ENCODE data around the gene RNASE4. TPM values are rescaled to one million over a fixed set of nuclear protein-coding genes. Genes with fewer than 3 reads are reported as not detected.
"Not testable (repeated sequence)": the region's sequence is repeated elsewhere in the genome, so short reads cannot be mapped to it uniquely, and the experiment has no call there.

The RNASE4 gene
- total RNA-seq, 1 donor: 18.1 TPM

- TF ChIP-seq, protein P1, sequence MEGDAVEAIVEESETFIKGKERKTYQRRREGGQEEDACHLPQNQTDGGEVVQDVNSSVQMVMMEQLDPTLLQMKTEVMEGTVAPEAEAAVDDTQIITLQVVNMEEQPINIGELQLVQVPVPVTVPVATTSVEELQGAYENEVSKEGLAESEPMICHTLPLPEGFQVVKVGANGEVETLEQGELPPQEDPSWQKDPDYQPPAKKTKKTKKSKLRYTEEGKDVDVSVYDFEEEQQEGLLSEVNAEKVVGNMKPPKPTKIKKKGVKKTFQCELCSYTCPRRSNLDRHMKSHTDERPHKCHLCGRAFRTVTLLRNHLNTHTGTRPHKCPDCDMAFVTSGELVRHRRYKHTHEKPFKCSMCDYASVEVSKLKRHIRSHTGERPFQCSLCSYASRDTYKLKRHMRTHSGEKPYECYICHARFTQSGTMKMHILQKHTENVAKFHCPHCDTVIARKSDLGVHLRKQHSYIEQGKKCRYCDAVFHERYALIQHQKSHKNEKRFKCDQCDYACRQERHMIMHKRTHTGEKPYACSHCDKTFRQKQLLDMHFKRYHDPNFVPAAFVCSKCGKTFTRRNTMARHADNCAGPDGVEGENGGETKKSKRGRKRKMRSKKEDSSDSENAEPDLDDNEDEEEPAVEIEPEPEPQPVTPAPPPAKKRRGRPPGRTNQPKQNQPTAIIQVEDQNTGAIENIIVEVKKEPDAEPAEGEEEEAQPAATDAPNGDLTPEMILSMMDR (IDR thresholded peaks at IDR 0.05; ENCODE audit: extremely low read depth, low read depth, low read length): no peak
- no peaks in the 10 kb centered on the region for H3K36me3 ChIP-seq (ENCODE audit: insufficient read depth, low read length)
- no peak overlapping the region for H3K27ac ChIP-seq (ENCODE audit: low read depth, low read length)
- H3K9me3 ChIP-seq (ENCODE audit: low read depth, low read length): no peaks in the 10 kb centered on the region
- H3K4me2 ChIP-seq (ENCODE audit: insufficient read depth, low read length): no peak overlapping the region
- H2AFZ ChIP-seq (ENCODE audit: low read length): no peak overlapping the region
- no peaks in the 10 kb centered on the region for H3K79me2 ChIP-seq (ENCODE audit: insufficient read depth, low read length)
- no peaks in the 10 kb centered on the region for H3K4me1 ChIP-seq (ENCODE audit: insufficient read depth, low read length)
- no peak for DNase-seq (ENCODE audit: insufficient read length, low spot score, missing footprints)
- no peak overlapping the region for H3K4me3 ChIP-seq (ENCODE audit: insufficient read depth, low read length)
- H3K27me3 ChIP-seq (ENCODE audit: insufficient read depth, low read length): no peaks in the 10 kb centered on the region
- no peaks in the 10 kb centered on the region for H4K20me1 ChIP-seq (ENCODE audit: insufficient read depth, low read length)
Measured at GRCh38 chr14:20732477-20732876, 48.1 kb downstream of the RNASE4 start.

DNA sequence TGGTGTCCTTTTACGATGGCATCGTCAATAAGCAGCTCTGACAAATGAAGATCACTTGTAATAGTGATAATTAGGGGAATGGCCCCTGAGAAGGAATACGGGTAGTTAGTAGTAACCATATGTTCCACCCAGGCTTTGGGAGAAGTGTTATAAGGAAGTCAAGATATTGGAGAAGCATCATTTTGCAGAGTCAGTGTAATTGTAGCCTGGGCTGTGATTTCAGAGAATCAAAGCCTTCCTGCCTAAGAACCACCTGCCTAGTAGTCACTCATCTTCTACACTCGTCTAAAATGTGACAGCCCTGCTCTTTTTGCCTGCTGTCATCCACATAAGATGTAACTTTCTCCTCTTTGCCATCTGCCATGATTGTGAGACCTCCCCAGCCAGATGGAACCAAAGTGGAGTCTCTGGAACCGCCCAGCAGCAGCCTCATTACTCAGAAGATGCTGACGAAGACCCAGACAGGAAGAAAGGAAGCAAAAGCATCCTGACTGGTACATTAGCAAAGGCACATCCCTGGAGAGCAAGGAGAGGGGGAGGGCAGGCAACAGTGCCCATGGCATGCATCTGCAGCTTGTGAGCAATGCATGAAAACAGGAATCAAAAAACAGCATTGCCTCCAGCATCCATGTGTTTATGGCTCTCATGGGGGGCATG lies 48.7 kb downstream of the RNASE4 start:
- no peaks in the 10 kb centered on the region for H3K4me1 ChIP-seq (ENCODE audit: insufficient read depth, low read length)
- no peak for DNase-seq (ENCODE audit: insufficient read length, low spot score, missing footprints)
- no peaks in the 10 kb centered on the region for H3K36me3 ChIP-seq (ENCODE audit: insufficient read depth, low read length)
- TF ChIP-seq, protein P1 (IDR thresholded peaks at IDR 0.05; ENCODE audit: extremely low read depth, low read depth, low read length): no peak
- no peaks in the 10 kb centered on the region for H3K27me3 ChIP-seq (ENCODE audit: insufficient read depth, low read length)
- H4K20me1 ChIP-seq (ENCODE audit: insufficient read depth, low read length): no peaks in the 10 kb centered on the region
- no peaks in the 10 kb centered on the region for H3K9me3 ChIP-seq (ENCODE audit: low read depth, low read length)
- H3K27ac ChIP-seq (ENCODE audit: low read depth, low read length): no peak overlapping the region
- H2AFZ ChIP-seq (ENCODE audit: low read length): no peak overlapping the region
- H3K4me2 ChIP-seq (ENCODE audit: insufficient read depth, low read length): no peak overlapping the region
- H3K79me2 ChIP-seq (ENCODE audit: insufficient read depth, low read length): no peaks in the 10 kb centered on the region
- H3K4me3 ChIP-seq (ENCODE audit: insufficient read depth, low read length): no peak overlapping the region

GRCh38 chr14:20733684-20734429 lies 49.5 kb downstream of the RNASE4 start:
- Histone ChIP-seq H3K27ac (ENCODE audit: low read depth, low read length) (no peak overlapping the region), H3K4me1 (ENCODE audit: insufficient read depth, low read length) (no peaks in the 10 kb centered on the region), H2AFZ (ENCODE audit: low read length) (no peak overlapping the region), H3K9me3 (ENCODE audit: low read depth, low read length) (no peaks in the 10 kb centered on the region), H3K4me3 (ENCODE audit: insufficient read depth, low read length) (no peak overlapping the region), H3K36me3 (ENCODE audit: insufficient read depth, low read length) (no peaks in the 10 kb centered on the region), H3K27me3 (ENCODE audit: insufficient read depth, low read length) (no peaks in the 10 kb centered on the region), H3K79me2 (ENCODE audit: insufficient read depth, low read length) (no peaks in the 10 kb centered on the region), H4K20me1 (ENCODE audit: insufficient read depth, low read length) (no peaks in the 10 kb centered on the region), H3K4me2 (ENCODE audit: insufficient read depth, low read length) (no peak overlapping the region)
- TF ChIP-seq, protein P1 (IDR thresholded peaks at IDR 0.05; ENCODE audit: extremely low read depth, low read depth, low read length): no peak
- no peak for DNase-seq (ENCODE audit: insufficient read length, low spot score, missing footprints)

- H3K27ac ChIP-seq (ENCODE audit: low read depth, low read length): no peak overlapping the region
- no peaks in the 10 kb centered on the region for H3K4me1 ChIP-seq (ENCODE audit: insufficient read depth, low read length)
- H3K9me3 ChIP-seq (ENCODE audit: low read depth, low read length): no peaks in the 10 kb centered on the region
- DNase-seq (ENCODE audit: insufficient read length, low spot score, missing footprints): no peak
- no peaks in the 10 kb centered on the region for H3K36me3 ChIP-seq (ENCODE audit: insufficient read depth, low read length)
- no peak overlapping the region for H3K4me2 ChIP-seq (ENCODE audit: insufficient read depth, low read length)
- H2AFZ ChIP-seq (ENCODE audit: low read length): no peak overlapping the region
- H4K20me1 ChIP-seq (ENCODE audit: insufficient read depth, low read length): no peaks in the 10 kb centered on the region
- H3K79me2 ChIP-seq (ENCODE audit: insufficient read depth, low read length): no peaks in the 10 kb centered on the region
- no peak overlapping the region for H3K4me3 ChIP-seq (ENCODE audit: insufficient read depth, low read length)
- TF ChIP-seq, protein P1 (IDR thresholded peaks at IDR 0.05; ENCODE audit: extremely low read depth, low read depth, low read length): no peak
- H3K27me3 ChIP-seq (ENCODE audit: insufficient read depth, low read length): no peaks in the 10 kb centered on the region
Measured at GRCh38 chr14:20734430-20734806, 50.1 kb downstream of the RNASE4 start.

- H4K20me1 ChIP-seq (ENCODE audit: insufficient read depth, low read length); H3K4me1 ChIP-seq (ENCODE audit: insufficient read depth, low read length); H2AFZ ChIP-seq (ENCODE audit: low read length); H3K4me3 ChIP-seq (ENCODE audit: insufficient read depth, low read length); H3K27me3 ChIP-seq (ENCODE audit: insufficient read depth, low read length); DNase-seq (ENCODE audit: insufficient read length, low spot score, missing footprints); H3K27ac ChIP-seq (ENCODE audit: low read depth, low read length); H3K9me3 ChIP-seq (ENCODE audit: low read depth, low read length); H3K79me2 ChIP-seq (ENCODE audit: insufficient read depth, low read length); H3K4me2 ChIP-seq (ENCODE audit: insufficient read depth, low read length); H3K36me3 ChIP-seq (ENCODE audit: insufficient read depth, low read length): not testable (repeated sequence)
Measured at GRCh38 chr14:20738292-20738691, 53.9 kb downstream of the RNASE4 start.
